Measurements from ENCODE around the gene PLA2R1. TPM values are rescaled to one million over a fixed set of nuclear protein-coding genes. Genes with fewer than 3 reads are reported as not detected.

Gene PLA2R1
- total and polyA plus RNA-seq, 10 of the 15 experiments (the other 5 are each of a cell fraction or from before 2014, with no cell fraction given), result 0.01 to 0.05 (median 0.02) TPM; not detected in 6

DNA sequence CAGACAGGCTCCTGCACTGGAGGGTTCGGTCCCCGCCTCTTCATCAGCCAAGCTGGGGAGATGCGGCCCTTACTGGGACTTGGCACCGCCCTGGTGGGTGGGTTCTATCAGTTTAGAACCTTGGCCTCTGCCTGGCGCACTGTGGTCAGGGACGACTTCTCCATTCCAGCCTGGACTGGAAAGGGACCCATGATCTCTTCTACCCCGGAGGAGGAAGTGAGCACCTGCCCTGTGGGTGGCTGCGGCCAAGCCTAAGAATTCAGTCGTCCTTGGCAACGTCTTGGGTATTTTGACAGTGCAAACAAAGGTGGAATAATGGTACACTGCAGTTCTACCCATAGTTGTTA lies 157.5 kb downstream of the PLA2R1 start (continued):
- TF ChIP-seq, protein P1, sequence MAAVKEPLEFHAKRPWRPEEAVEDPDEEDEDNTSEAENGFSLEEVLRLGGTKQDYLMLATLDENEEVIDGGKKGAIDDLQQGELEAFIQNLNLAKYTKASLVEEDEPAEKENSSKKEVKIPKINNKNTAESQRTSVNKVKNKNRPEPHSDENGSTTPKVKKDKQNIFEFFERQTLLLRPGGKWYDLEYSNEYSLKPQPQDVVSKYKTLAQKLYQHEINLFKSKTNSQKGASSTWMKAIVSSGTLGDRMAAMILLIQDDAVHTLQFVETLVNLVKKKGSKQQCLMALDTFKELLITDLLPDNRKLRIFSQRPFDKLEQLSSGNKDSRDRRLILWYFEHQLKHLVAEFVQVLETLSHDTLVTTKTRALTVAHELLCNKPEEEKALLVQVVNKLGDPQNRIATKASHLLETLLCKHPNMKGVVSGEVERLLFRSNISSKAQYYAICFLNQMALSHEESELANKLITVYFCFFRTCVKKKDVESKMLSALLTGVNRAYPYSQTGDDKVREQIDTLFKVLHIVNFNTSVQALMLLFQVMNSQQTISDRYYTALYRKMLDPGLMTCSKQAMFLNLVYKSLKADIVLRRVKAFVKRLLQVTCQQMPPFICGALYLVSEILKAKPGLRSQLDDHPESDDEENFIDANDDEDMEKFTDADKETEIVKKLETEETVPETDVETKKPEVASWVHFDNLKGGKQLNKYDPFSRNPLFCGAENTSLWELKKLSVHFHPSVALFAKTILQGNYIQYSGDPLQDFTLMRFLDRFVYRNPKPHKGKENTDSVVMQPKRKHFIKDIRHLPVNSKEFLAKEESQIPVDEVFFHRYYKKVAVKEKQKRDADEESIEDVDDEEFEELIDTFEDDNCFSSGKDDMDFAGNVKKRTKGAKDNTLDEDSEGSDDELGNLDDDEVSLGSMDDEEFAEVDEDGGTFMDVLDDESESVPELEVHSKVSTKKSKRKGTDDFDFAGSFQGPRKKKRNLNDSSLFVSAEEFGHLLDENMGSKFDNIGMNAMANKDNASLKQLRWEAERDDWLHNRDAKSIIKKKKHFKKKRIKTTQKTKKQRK (IDR thresholded peaks at IDR 0.05; ENCODE audit: low read depth, low read length), result no peak
- TF ChIP-seq, protein P2, sequence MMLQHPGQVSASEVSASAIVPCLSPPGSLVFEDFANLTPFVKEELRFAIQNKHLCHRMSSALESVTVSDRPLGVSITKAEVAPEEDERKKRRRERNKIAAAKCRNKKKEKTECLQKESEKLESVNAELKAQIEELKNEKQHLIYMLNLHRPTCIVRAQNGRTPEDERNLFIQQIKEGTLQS (IDR thresholded peaks at IDR 0.05; ENCODE audit: borderline replicate concordance, extremely low read depth, low read depth, low read length), result no peak
- TF ChIP-seq TARDBP (IDR thresholded peaks at IDR 0.05; ENCODE audit: borderline replicate concordance) (no peak), CBX3 (IDR thresholded peaks at IDR 0.05; ENCODE audit: borderline replicate concordance, low read depth) (no peak), ZNF217 (IDR thresholded peaks at IDR 0.05) (peak; percentile 65), BHLHE40 (IDR thresholded peaks at IDR 0.05; ENCODE audit: borderline replicate concordance in 1 of 2, low read depth in 2 of 2, low read length in 1 of 2) (peak in 1 of 2 experiments; percentile 17; a peak in 1 of 4 replicates), RFX5 (IDR thresholded peaks at IDR 0.05; ENCODE audit: low read depth, low read length) (no peak), POLR2A (IDR thresholded peaks at IDR 0.05; ENCODE audit: low read depth, low read length) (no peak), SPI1 (IDR thresholded peaks at IDR 0.05; ENCODE audit: borderline replicate concordance, insufficient read depth, low read depth, low read length) (peak; percentile 95), ASH2L (IDR thresholded peaks at IDR 0.05; ENCODE audit: borderline replicate concordance, low read depth) (no peak), NFYB (IDR thresholded peaks at IDR 0.05; ENCODE audit: insufficient read depth, low read depth, low read length) (no peak), RAD51 (IDR thresholded peaks at IDR 0.05) (no peak), SIX5 (IDR thresholded peaks at IDR 0.05; ENCODE audit: low read depth, low read length, severe bottlenecking) (no peak), BMI1 (IDR thresholded peaks at IDR 0.05; ENCODE audit: borderline replicate concordance) (peak; percentile 72; the same call in 1 of the 2 replicates), PML (IDR thresholded peaks at IDR 0.05; ENCODE audit: low read length) (no peak), HDAC6 (IDR thresholded peaks at IDR 0.05; ENCODE audit: unreplicated experiment) (no peak), IRF4 (IDR thresholded peaks at IDR 0.05; ENCODE audit: low read depth, low read length) (peak; percentile 87; the same call in 1 of the 2 replicates)
- TF ChIP-seq, protein P3, sequence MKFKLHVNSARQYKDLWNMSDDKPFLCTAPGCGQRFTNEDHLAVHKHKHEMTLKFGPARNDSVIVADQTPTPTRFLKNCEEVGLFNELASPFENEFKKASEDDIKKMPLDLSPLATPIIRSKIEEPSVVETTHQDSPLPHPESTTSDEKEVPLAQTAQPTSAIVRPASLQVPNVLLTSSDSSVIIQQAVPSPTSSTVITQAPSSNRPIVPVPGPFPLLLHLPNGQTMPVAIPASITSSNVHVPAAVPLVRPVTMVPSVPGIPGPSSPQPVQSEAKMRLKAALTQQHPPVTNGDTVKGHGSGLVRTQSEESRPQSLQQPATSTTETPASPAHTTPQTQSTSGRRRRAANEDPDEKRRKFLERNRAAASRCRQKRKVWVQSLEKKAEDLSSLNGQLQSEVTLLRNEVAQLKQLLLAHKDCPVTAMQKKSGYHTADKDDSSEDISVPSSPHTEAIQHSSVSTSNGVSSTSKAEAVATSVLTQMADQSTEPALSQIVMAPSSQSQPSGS (IDR thresholded peaks at IDR 0.05; ENCODE audit: low read length), result no peak
- TF ChIP-seq, protein P4, sequence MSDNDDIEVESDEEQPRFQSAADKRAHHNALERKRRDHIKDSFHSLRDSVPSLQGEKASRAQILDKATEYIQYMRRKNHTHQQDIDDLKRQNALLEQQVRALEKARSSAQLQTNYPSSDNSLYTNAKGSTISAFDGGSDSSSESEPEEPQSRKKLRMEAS (IDR thresholded peaks at IDR 0.05; ENCODE audit: low read depth, low read length), result no peak
- TF ChIP-seq, protein P5, sequence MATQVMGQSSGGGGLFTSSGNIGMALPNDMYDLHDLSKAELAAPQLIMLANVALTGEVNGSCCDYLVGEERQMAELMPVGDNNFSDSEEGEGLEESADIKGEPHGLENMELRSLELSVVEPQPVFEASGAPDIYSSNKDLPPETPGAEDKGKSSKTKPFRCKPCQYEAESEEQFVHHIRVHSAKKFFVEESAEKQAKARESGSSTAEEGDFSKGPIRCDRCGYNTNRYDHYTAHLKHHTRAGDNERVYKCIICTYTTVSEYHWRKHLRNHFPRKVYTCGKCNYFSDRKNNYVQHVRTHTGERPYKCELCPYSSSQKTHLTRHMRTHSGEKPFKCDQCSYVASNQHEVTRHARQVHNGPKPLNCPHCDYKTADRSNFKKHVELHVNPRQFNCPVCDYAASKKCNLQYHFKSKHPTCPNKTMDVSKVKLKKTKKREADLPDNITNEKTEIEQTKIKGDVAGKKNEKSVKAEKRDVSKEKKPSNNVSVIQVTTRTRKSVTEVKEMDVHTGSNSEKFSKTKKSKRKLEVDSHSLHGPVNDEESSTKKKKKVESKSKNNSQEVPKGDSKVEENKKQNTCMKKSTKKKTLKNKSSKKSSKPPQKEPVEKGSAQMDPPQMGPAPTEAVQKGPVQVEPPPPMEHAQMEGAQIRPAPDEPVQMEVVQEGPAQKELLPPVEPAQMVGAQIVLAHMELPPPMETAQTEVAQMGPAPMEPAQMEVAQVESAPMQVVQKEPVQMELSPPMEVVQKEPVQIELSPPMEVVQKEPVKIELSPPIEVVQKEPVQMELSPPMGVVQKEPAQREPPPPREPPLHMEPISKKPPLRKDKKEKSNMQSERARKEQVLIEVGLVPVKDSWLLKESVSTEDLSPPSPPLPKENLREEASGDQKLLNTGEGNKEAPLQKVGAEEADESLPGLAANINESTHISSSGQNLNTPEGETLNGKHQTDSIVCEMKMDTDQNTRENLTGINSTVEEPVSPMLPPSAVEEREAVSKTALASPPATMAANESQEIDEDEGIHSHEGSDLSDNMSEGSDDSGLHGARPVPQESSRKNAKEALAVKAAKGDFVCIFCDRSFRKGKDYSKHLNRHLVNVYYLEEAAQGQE (IDR thresholded peaks at IDR 0.05; ENCODE audit: low read depth, low read length), result no peak
- TF ChIP-seq, protein P6, sequence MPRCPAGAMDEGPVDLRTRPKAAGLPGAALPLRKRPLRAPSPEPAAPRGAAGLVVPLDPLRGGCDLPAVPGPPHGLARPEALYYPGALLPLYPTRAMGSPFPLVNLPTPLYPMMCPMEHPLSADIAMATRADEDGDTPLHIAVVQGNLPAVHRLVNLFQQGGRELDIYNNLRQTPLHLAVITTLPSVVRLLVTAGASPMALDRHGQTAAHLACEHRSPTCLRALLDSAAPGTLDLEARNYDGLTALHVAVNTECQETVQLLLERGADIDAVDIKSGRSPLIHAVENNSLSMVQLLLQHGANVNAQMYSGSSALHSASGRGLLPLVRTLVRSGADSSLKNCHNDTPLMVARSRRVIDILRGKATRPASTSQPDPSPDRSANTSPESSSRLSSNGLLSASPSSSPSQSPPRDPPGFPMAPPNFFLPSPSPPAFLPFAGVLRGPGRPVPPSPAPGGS (IDR thresholded peaks at IDR 0.05; ENCODE audit: borderline replicate concordance, insufficient read depth, low read depth, low read length, poor library complexity, severe bottlenecking), result no peak
